K562 (cell line): Measurements from ENCODE around the gene CARMIL1. TPM values are rescaled to one million over a fixed set of nuclear protein-coding genes. Genes with fewer than 3 reads are reported as not detected.

ENCODE experiments used
- ATAC-seq: fragments of 200-7000 bp; cut with Tn5 transposase; 3 replicates; pipeline ENCODE4 v1.9.1; 2020; ENCODE audit warnings: moderate library complexity
- BruUV-seq: library from RNA; stranded (reverse); fragments of 400-500 nt; replicated peaks from 2 replicates; lab custom pipeline; 2021; lab: Mats Ljungman, UMichigan
- CTCF ChIA-PET: fragments of 300-600 bp; formaldehyde crosslinking; extraction: SDS; loops from one replicate; lab custom pipeline; 2021; ENCODE audit warnings: low intra/inter-chr PET ratio; lab: Yijun Ruan, JAX
- POLR2A ChIA-PET: fragments of 300-600, 350-650 bp; sonication (Branson Sonifier 250); formaldehyde crosslinking; extraction: SDS; loops from one replicate; lab custom pipeline; 2021; ENCODE audit warnings: antibody characterized with exemption, inconsistent platforms; lab: Yijun Ruan, JAX
- DNase-seq, 4 experiments: peaks; one replicate each; pipeline versions ENCODE4 v3.0.0 to v3.0.0-alpha.2; 2011 to 2018; ENCODE audit warnings: low spot score in 3 of 4, mixed read lengths in 3 of 4; ENCODE audit errors: extremely low read depth in 1 of 4
- FAIRE-seq: peaks from 2 replicates; lab custom pipeline; 2011; peaks lifted over from hg19 to GRCh38; lab: Jason Lieb, UNC
- H2AFZ ChIP-seq: 2 replicates; pipeline ENCODE4 v1.6.0; 2011; ENCODE audit warnings: low read depth, low read length, control low read depth, inconsistent platforms
- H3K27ac ChIP-seq: fragments of 200-600 bp; 3 replicates; pipeline ENCODE4 v1.8.0; 2011; ENCODE audit warnings: low read depth, mild to moderate bottlenecking, control low read depth, inconsistent platforms, low read length, moderate library complexity, mixed read lengths; ENCODE audit errors: extremely low read depth
- H3K27me3 ChIP-seq, 2 experiments: fragments of 300-600 bp in 1 of 2; 2 replicates in 1 of 2; 3 replicates in 1 of 2; pipeline versions ENCODE4 v1.6.0 to v1.8.0; 2011; ENCODE audit warnings: inconsistent platforms in 2 of 2, low read length in 2 of 2, mild to moderate bottlenecking in 1 of 2, mixed read lengths in 1 of 2, moderate library complexity in 1 of 2; ENCODE audit not compliant: control insufficient read depth in 2 of 2, insufficient read depth in 2 of 2
- H3K36me3 ChIP-seq: fragments of 300-600 bp; 3 replicates; pipeline ENCODE4 v1.8.0; 2011; ENCODE audit warnings: mild to moderate bottlenecking, low read length, inconsistent platforms; ENCODE audit not compliant: control insufficient read depth, insufficient read depth
- H3K4me1 ChIP-seq, 2 experiments: fragments of 200-600 bp in 1 of 2; replicated peaks in 1 of 2; 2 replicates in 1 of 2; 3 replicates in 1 of 2; pipeline versions ENCODE4 v1.5.1 to v1.8.0; 2011; ENCODE audit warnings: inconsistent platforms in 2 of 2, low read length in 2 of 2, mild to moderate bottlenecking in 1 of 2, mixed read lengths in 1 of 2, moderate library complexity in 1 of 2; ENCODE audit not compliant: control insufficient read depth in 2 of 2, insufficient read depth in 2 of 2
- H3K4me2 ChIP-seq: 2 replicates; pipeline ENCODE4 v1.6.1; 2011; ENCODE audit warnings: low read length, control low read depth, inconsistent platforms, mixed read lengths; ENCODE audit not compliant: insufficient read depth
- H3K4me3 ChIP-seq: fragments of 200-600 bp; sonication (generic), shearing (Covaris generic); 2 replicates; pipeline ENCODE4 v1.5.1; 2016; ENCODE audit warnings: control low read depth, inconsistent platforms
- H3K79me2 ChIP-seq: fragments of 200-600 bp; 3 replicates; pipeline ENCODE4 v1.8.0; 2011; ENCODE audit warnings: low read length, inconsistent platforms; ENCODE audit not compliant: control insufficient read depth, insufficient read depth
- H3K9ac ChIP-seq, 2 experiments: 2 replicates each; pipeline versions ENCODE4 v1.6.0 to v1.6.1; 2011; ENCODE audit warnings: low read depth in 2 of 2, low read length in 2 of 2, control low read depth in 1 of 2, inconsistent platforms in 1 of 2, mild to moderate bottlenecking in 1 of 2, mixed read lengths in 1 of 2; ENCODE audit not compliant: insufficient read depth in 1 of 2
- H3K9me1 ChIP-seq: one replicate; pipeline ENCODE4 v1.6.0; 2011; ENCODE audit warnings: inconsistent platforms, mild to moderate bottlenecking, low read length, moderate library complexity; ENCODE audit not compliant: control insufficient read depth, insufficient read depth
- H3K9me3 ChIP-seq: replicated peaks from 2 replicates; pipeline ENCODE4 v1.5.1; 2011; ENCODE audit warnings: low read depth, low read length, inconsistent platforms; ENCODE audit not compliant: control insufficient read depth, insufficient read depth
- H4K20me1 ChIP-seq: replicated peaks from 2 replicates; pipeline ENCODE4 v1.6.1; 2011; ENCODE audit warnings: low read length, inconsistent platforms, mixed read lengths; ENCODE audit not compliant: control insufficient read depth, insufficient read depth
- CREBBP ChIP-seq: IDR thresholded peaks from one replicate; pipeline ENCODE4 v1.6.1; 2012; ENCODE audit warnings: low read depth, mild to moderate bottlenecking, control low read depth, inconsistent platforms, low read length
- EHMT2 ChIP-seq: fragments of 450-650 bp; IDR thresholded peaks from 2 replicates; pipeline ENCODE4 v1.6.1; 2018; ENCODE audit warnings: antibody characterized with exemption
- EZH2 ChIP-seq: IDR thresholded peaks from 2 replicates; pipeline ENCODE4 v1.6.1; 2012; ENCODE audit warnings: low read depth, mild to moderate bottlenecking, inconsistent platforms, low read length, borderline replicate concordance
- HDAC3 ChIP-seq: fragments of 450-650 bp; IDR thresholded peaks from 2 replicates; pipeline ENCODE4 v1.6.1; 2018; ENCODE audit warnings: borderline replicate concordance, mild to moderate bottlenecking, moderate library complexity; ENCODE audit not compliant: partially characterized antibody
- HMG20A ChIP-seq: fragments of 450-650 bp; formaldehyde crosslinking; conservative IDR thresholded peaks from 2 replicates; pipeline ENCODE4 v1.4.0; 2020; ENCODE audit warnings: mild to moderate bottlenecking, mixed read lengths
- HNRNPK ChIP-seq: fragments of 200-400 bp; formaldehyde crosslinking; IDR thresholded peaks from one replicate; pipeline ENCODE4 v1.6.1; 2018; ENCODE audit warnings: mild to moderate bottlenecking, low read depth, low read length; ENCODE audit not compliant: poor library complexity, severe bottlenecking
- MXI1 ChIP-seq: IDR thresholded peaks from 2 replicates; pipeline ENCODE4 v1.6.1; 2011; ENCODE audit warnings: low read depth, mild to moderate bottlenecking, improper control_type of control experiment, low read length
- MYC ChIP-seq, 2 experiments: fragments of 250-450 bp in 1 of 2; sonication (Bioruptor Pico) in 1 of 2; IDR thresholded peaks; 2 replicates each; pipeline versions ENCODE4 v1.5.1 to v1.6.1; 2012 to 2021; ENCODE audit warnings: low read depth in 2 of 2, borderline replicate concordance in 1 of 2, improper control_type of control experiment in 1 of 2, low read length in 1 of 2, mild to moderate bottlenecking in 1 of 2, moderate library complexity in 1 of 2
- SUPT5H ChIP-seq: fragments of 450-650 bp; IDR thresholded peaks from 2 replicates; pipeline ENCODE4 v1.6.1; 2016
- ZNF354B ChIP-seq: fragments of 250-450 bp; sonication (Bioruptor Pico); IDR thresholded peaks from 2 replicates; pipeline ENCODE4 v1.4.0; 2020
- ZNF41 ChIP-seq: fragments of 250-450 bp; sonication (Bioruptor Pico); conservative IDR thresholded peaks from 2 replicates; pipeline ENCODE4 v1.4.0; 2020; ENCODE audit warnings: mild to moderate bottlenecking
- WGBS: fragments of 100-300 bp; shearing (Covaris generic); methylation state at CpG from one replicate; pipeline ENCODE4 v1.1.6; 2016; ENCODE audit warnings: low coverage, mixed read lengths; ENCODE audit not compliant: insufficient coverage; ENCODE audit errors: missing lambda C conversion rate; 5-methylcytosine and 5-hydroxymethylcytosine counted together
- in situ Hi-C: fragments of 300-500 bp; cut with MboI; formaldehyde crosslinking; loops from 4 replicates; pipeline ENCODE4 v1.15.0; 2018; ENCODE audit warnings: inconsistent platforms, mixed read lengths
- intact Hi-C: fragments of 100-400 bp; cut with micrococcal nuclease; formaldehyde crosslinking; loops from 2 replicates; pipeline ENCODE4 v1.14.2; 2022
- polyA plus RNA-seq, 8 experiments: library from polyadenylated mRNA; depleted of rRNA in 4 of 8; stranded (reverse) in 5 of 8; unstranded in 3 of 8; fragments of >200 nt; fragmentation: Nextera tagmentation in 2 of 8; fragmentation: Illumina TruSeq in 1 of 8; extraction: Ambion mirVana in 2 of 8; extraction: Trizol in 1 of 8; gene quantifications; 2 replicates each; pipeline versions ENCODE4 v1.2.1 to v1.2.3, GENCODE V29; 2011 to 2014; ENCODE audit warnings: inconsistent platforms in 1 of 8, missing spikeins in 1 of 8
- total RNA-seq, 7 experiments: library from RNA; depleted of rRNA in 6 of 7; stranded (reverse); fragments of >200 nt in 6 of 7; fragmentation: Illumina TruSeq in 2 of 7; extraction: Trizol in 2 of 7; gene quantifications; 2 replicates each; pipeline versions ENCODE4 v1.2.1 to v1.2.3, GENCODE V29; 2011 to 2021; ENCODE audit warnings: low replicate concordance in 1 of 7
- TF ChIP-seq, protein P1 (sequence below), 2 experiments: IDR thresholded peaks; 2 replicates each; pipeline ENCODE4 v1.6.1; 2011; ENCODE audit warnings: borderline replicate concordance in 1 of 2, control low read depth in 1 of 2, low read depth in 1 of 2, low read length in 1 of 2, mild to moderate bottlenecking in 1 of 2, mixed read lengths in 1 of 2, moderate library complexity in 1 of 2; ENCODE audit not compliant: insufficient read depth in 1 of 2, insufficient read length in 1 of 2, poor library complexity in 1 of 2, severe bottlenecking in 1 of 2; ENCODE audit errors: extremely low read depth in 1 of 2

CARMIL1 gene
- total and polyA plus RNA-seq, 9 of the 15 experiments (the other 6 are each of a cell fraction or from before 2014, with no cell fraction given) = 0.04 to 0.32 (median 0.10) TPM; not detected in 1

DNA sequence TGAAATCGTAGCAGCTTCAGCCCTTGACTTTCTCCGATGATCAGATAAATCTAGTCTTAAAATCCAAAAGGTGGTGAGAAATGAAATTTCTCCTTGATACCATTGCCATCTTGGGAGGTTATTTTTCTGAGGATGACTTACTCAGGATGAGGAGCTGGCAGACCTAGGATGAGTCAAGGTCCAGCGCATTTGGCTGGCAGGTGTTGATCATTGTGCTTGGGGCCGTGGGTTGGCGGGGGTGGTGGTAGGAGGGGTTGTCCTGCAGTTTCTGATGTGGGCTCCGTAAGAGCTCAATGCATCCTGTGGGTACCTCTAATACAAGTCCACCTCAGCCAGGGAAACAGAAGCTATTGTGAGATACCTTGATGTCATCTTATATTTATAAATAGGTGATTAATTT is 224.5 kb downstream of the CARMIL1 start (continued):
- TF ChIP-seq CREBBP = no peak
- TF ChIP-seq SUPT5H = no peak
- no peak for TF ChIP-seq HMG20A (CRISPR knock-in tag)
- TF ChIP-seq MYC (IDR thresholded peaks at IDR 0.05; ENCODE audit: low read depth, low read length) = no peak
- no peak for TF ChIP-seq MYC (CRISPR knock-in tag; IDR thresholded peaks at IDR 0.05; ENCODE audit: borderline replicate concordance, low read depth)
- no peak for TF ChIP-seq ZNF354B (CRISPR knock-in tag)
- no peak for TF ChIP-seq ZNF41 (CRISPR knock-in tag)
- TF ChIP-seq EHMT2 = no peak
- TF ChIP-seq HDAC3 = no peak

DNA sequence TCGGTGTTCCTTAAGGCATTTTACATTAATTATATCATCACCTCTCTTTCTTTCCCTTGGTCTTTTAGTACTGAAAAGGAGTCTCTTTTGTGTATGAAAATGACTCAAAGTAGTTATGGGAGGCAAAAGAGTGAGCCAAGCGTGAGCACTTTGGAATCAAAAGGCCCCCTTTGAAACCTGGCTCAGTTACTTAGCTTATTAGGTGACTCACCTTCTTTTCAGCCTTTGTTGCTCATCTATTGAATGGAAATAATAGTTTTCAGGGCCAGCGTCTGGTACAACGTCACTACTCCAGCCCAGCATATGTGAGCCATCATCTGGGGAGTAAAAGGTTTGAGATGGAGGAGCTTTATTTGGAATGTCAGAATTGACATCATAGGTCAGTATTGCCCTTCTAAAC is 225.5 kb downstream of the CARMIL1 start:
- ChIA-PET POLR2A (interaction anchor here (1.1 to 1.9 kb wide), 3 partner anchors 10 to 35 kb away, joined by 3 to 6 read pairs (median 3); no protein-coding TSS in a partner anchor), CTCF (no interaction called here)
- H3K4me3 ChIP-seq = no peak overlapping the region
- in situ Hi-C loops = no loop called here
- BruUV-seq = no TSS peak
- DNase-seq (no peak), ATAC-seq (no peak), FAIRE-seq (no peak)
- TF ChIP-seq HNRNPK (no peak), EZH2 (no peak), MXI1 (no peak)
- TF ChIP-seq, protein P1, sequence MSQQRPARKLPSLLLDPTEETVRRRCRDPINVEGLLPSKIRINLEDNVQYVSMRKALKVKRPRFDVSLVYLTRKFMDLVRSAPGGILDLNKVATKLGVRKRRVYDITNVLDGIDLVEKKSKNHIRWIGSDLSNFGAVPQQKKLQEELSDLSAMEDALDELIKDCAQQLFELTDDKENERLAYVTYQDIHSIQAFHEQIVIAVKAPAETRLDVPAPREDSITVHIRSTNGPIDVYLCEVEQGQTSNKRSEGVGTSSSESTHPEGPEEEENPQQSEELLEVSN (IDR thresholded peaks at IDR 0.05; ENCODE audit: borderline replicate concordance in 1 of 2, extremely low read depth in 1 of 2, insufficient read depth in 1 of 2, insufficient read length in 1 of 2, low read depth in 1 of 2, low read length in 1 of 2, poor library complexity in 1 of 2, severe bottlenecking in 1 of 2) = no peak
- peaks cover 4 to 5% of the 10 kb centered on the region in 2 experiments; a peak in 2 of 5 replicates for H3K27me3 ChIP-seq
- intact Hi-C loops = no loop called here
- H3K79me2 ChIP-seq = no peaks in the 10 kb centered on the region
- WGBS = 0% methylated on average over 4 of the region's 4 CpGs
- no peaks in the 10 kb centered on the region for H3K36me3 ChIP-seq
- H2AFZ ChIP-seq = no peak overlapping the region
- no peaks in the 10 kb centered on the region for H4K20me1 ChIP-seq
- no peaks in the 10 kb centered on the region for H3K9me3 ChIP-seq
- H3K9ac ChIP-seq = no peak overlapping the region
- no peaks in the 10 kb centered on the region for H3K4me1 ChIP-seq
- no peaks in the 10 kb centered on the region for H3K9me1 ChIP-seq
- no peak overlapping the region for H3K27ac ChIP-seq
- H3K4me2 ChIP-seq = no peak overlapping the region
